ENCODE data around the gene DEFB129.
A peak's percentile ranks its signal among the peaks of the same experiment; 100 is the strongest.
"Not testable (repeated sequence)": the region's sequence is repeated elsewhere in the genome, so short reads cannot be mapped to it uniquely, and the experiment has no call there.

The DEFB129 gene

GRCh38 chr20:210809-211502, 16.1 kb upstream of the DEFB129 start:
- DNase-seq (ENCODE audit: low read depth, low spot score): no peak
- H3K9ac ChIP-seq (ENCODE audit: insufficient read length): no peak overlapping the region
- no peaks in the 10 kb centered on the region for H3K9me3 ChIP-seq (ENCODE audit: low read depth, low read length)
- H3K27ac ChIP-seq: no peak overlapping the region
- no peak overlapping the region for H3K4me3 ChIP-seq
- no peaks in the 10 kb centered on the region for H3K36me3 ChIP-seq (ENCODE audit: insufficient read depth, low read length)
- no peak for TF ChIP-seq POLR2AphosphoS5 (IDR thresholded peaks at IDR 0.05; ENCODE audit: borderline replicate concordance, low read depth, low read length)
- TF ChIP-seq FOXP2 (optimal IDR thresholded peaks at IDR 0.05; ENCODE audit: control extremely low read depth, extremely low read length, insufficient read depth): no peak
- no peak for TF ChIP-seq EZH2 (IDR thresholded peaks at IDR 0.05)

- Histone ChIP-seq H3K4me3 (no peak overlapping the region), H3K9me3 (ENCODE audit: low read depth, low read length) (no peaks in the 10 kb centered on the region), H3K36me3 (ENCODE audit: insufficient read depth, low read length) (no peaks in the 10 kb centered on the region), H3K27ac (peak overlapping the region; percentile 69; the same call in 1 of the 2 replicates), H3K9ac (ENCODE audit: insufficient read length) (peak overlapping the region; percentile 39)
- no peak for TF ChIP-seq EZH2 (IDR thresholded peaks at IDR 0.05)
- TF ChIP-seq FOXP2 (optimal IDR thresholded peaks at IDR 0.05; ENCODE audit: control extremely low read depth, extremely low read length, insufficient read depth): no peak
- no peak for TF ChIP-seq POLR2AphosphoS5 (IDR thresholded peaks at IDR 0.05; ENCODE audit: borderline replicate concordance, low read depth, low read length)
- DNase-seq (ENCODE audit: low read depth, low spot score): no peak
Observed at GRCh38 chr20:214383-214782, 12.7 kb upstream of the DEFB129 start.

DNA sequence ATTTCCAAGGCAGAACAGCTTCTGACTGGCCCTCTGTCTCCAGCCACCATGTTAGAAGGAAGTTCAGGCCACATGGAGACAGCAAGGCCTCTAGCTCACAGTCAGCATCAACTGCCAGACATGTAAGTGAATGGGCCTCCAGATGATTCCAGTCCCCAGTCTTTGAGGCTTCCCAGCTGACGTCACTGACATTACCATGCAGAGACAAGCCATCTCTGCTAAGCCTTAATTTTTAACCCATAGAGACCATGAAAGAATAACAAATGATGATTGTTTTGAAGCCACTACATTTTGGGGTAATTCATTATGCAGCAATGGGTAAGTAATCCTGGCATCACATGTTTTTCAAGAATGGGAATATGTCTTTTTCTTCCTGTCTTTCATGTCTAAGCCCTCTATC, 11.3 kb upstream of the DEFB129 start:
- no peak overlapping the region for H3K4me3 ChIP-seq
- TF ChIP-seq EZH2 (IDR thresholded peaks at IDR 0.05) (no peak), POLR2AphosphoS5 (IDR thresholded peaks at IDR 0.05; ENCODE audit: borderline replicate concordance, low read depth, low read length) (no peak), FOXP2 (optimal IDR thresholded peaks at IDR 0.05; ENCODE audit: control extremely low read depth, extremely low read length, insufficient read depth) (no peak)
- H3K9ac ChIP-seq (ENCODE audit: insufficient read length): no peak overlapping the region
- no peaks in the 10 kb centered on the region for H3K36me3 ChIP-seq (ENCODE audit: insufficient read depth, low read length)
- H3K27ac ChIP-seq: no peak overlapping the region
- DNase-seq (ENCODE audit: low read depth, low spot score): no peak
- no peaks in the 10 kb centered on the region for H3K9me3 ChIP-seq (ENCODE audit: low read depth, low read length)

GRCh38 chr20:217266-217665, 9.8 kb upstream of the DEFB129 start:
- Histone ChIP-seq H3K9me3 (ENCODE audit: low read depth, low read length) (no peaks in the 10 kb centered on the region), H3K9ac (ENCODE audit: insufficient read length) (no peak overlapping the region), H3K27ac (no peak overlapping the region), H3K36me3 (ENCODE audit: insufficient read depth, low read length) (no peaks in the 10 kb centered on the region), H3K4me3 (no peak overlapping the region)
- DNase-seq (ENCODE audit: low read depth, low spot score): no peak
- TF ChIP-seq FOXP2 (optimal IDR thresholded peaks at IDR 0.05; ENCODE audit: control extremely low read depth, extremely low read length, insufficient read depth) (no peak), POLR2AphosphoS5 (IDR thresholded peaks at IDR 0.05; ENCODE audit: borderline replicate concordance, low read depth, low read length) (no peak)

DNA sequence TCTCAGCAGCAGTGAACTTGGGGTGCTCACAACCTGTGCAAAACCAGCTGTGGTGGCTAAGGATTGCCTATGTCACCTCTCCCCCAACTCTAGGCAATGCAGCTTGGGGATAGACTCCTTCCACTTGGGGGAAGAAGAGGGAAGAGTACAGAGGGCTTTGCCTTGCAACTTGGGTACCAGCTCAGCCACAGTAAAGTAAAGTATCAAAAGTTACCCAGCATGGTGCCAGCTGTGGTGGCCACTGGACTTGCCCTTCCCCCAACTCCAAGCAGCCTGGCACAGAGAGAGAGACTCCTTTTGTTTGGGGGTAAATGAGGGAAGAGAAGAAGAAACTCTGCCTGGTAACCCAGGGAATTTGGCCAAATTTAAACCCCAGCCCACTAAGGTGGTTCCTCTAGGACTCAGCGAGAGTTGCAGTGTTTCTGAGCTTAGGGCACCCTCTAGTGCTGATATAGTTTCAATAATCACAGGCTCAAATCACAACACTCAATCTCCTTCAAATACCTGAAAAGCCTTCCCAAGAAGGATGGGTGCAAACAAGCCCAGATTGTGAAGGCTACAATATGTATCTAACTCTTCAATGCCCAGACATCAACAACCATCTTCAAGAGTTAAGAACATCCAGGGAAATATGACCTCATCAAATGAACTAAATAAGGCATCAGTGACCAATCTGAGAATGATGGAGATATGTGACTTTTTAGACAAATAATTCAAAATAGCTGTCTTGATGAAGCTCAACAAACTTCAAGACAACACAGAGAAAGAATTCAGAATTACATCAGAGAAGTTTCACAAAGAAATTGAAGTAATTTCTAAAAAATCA, 7.6 kb upstream of the DEFB129 start:
- TF ChIP-seq POLR2AphosphoS5 (IDR thresholded peaks at IDR 0.05; ENCODE audit: borderline replicate concordance, low read depth, low read length): no peak
- no peak for TF ChIP-seq FOXP2 (optimal IDR thresholded peaks at IDR 0.05; ENCODE audit: control extremely low read depth, extremely low read length, insufficient read depth)
- no peak for TF ChIP-seq EZH2 (IDR thresholded peaks at IDR 0.05)
- H3K9me3 ChIP-seq (ENCODE audit: low read depth, low read length): no peaks in the 10 kb centered on the region
- no peaks in the 10 kb centered on the region for H3K36me3 ChIP-seq (ENCODE audit: insufficient read depth, low read length)
- no peak overlapping the region for H3K27ac ChIP-seq
- no peak overlapping the region for H3K4me3 ChIP-seq
- H3K9ac ChIP-seq (ENCODE audit: insufficient read length): no peak overlapping the region
- DNase-seq (ENCODE audit: low read depth, low spot score): no peak

GRCh38 chr20:221258-221830, 5.7 kb upstream of the DEFB129 start:
- H3K4me3 ChIP-seq: no peak overlapping the region
- TF ChIP-seq EZH2 (IDR thresholded peaks at IDR 0.05) (no peak), FOXP2 (optimal IDR thresholded peaks at IDR 0.05; ENCODE audit: control extremely low read depth, extremely low read length, insufficient read depth) (no peak), POLR2AphosphoS5 (IDR thresholded peaks at IDR 0.05; ENCODE audit: borderline replicate concordance, low read depth, low read length) (no peak; the same call in 1 of the 2 replicates)
- no peaks in the 10 kb centered on the region for H3K9me3 ChIP-seq (ENCODE audit: low read depth, low read length)
- H3K9ac ChIP-seq (ENCODE audit: insufficient read length): no peak overlapping the region
- H3K27ac ChIP-seq: peak overlapping the region; percentile 82
- no peaks in the 10 kb centered on the region for H3K36me3 ChIP-seq (ENCODE audit: insufficient read depth, low read length)
- DNase-seq (ENCODE audit: low read depth, low spot score): no peak

GRCh38 chr20:225879-226278, 1.2 kb upstream of the DEFB129 start:
- not testable (repeated sequence) for H3K4me3 ChIP-seq; H3K9me3 ChIP-seq (ENCODE audit: low read depth, low read length); H3K9ac ChIP-seq (ENCODE audit: insufficient read length); DNase-seq (ENCODE audit: low read depth, low spot score); H3K27ac ChIP-seq; H3K36me3 ChIP-seq (ENCODE audit: insufficient read depth, low read length)

DNA sequence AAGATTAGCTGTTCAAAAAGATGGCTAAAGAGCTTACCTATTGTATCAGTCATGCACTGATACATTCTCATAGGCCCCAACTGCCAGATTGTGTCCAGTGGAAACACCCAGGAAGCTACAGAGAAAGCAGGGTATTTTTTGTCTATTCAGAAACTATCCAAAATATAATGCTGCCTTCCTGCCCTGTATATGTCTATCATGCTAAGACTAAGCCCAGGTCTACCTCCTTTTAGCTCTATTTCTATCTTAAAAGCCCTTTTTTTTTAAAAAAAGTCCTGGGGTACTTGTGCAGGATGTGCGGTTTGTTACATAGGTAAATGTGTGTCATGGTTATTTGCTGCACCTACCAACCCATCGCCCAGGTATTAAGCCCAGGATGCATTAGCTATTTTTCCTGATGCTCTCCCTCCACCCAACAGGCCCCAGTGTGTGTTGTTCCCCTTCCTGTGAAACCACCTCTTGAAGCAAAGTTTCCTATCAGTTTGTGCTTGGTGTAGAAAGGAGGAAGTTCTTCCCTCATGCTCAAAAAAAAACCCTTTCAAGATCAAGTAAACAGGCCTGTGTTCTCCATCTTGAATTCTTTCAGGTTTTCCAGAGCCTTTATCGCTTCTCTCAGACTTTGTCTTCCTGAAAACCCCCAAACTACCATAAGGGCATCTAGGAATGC, 514 bp downstream of the DEFB129 start:
- H3K4me3 ChIP-seq: no peak overlapping the region
- H3K9ac ChIP-seq (ENCODE audit: insufficient read length): no peak overlapping the region
- H3K9me3 ChIP-seq (ENCODE audit: low read depth, low read length): no peaks in the 10 kb centered on the region
- TF ChIP-seq EZH2 (IDR thresholded peaks at IDR 0.05): no peak
- TF ChIP-seq POLR2AphosphoS5 (IDR thresholded peaks at IDR 0.05; ENCODE audit: borderline replicate concordance, low read depth, low read length): no peak
- TF ChIP-seq FOXP2 (optimal IDR thresholded peaks at IDR 0.05; ENCODE audit: control extremely low read depth, extremely low read length, insufficient read depth): no peak
- H3K27ac ChIP-seq: no peak overlapping the region
- no peak for DNase-seq (ENCODE audit: low read depth, low spot score)
- H3K36me3 ChIP-seq (ENCODE audit: insufficient read depth, low read length): no peaks in the 10 kb centered on the region
